Fibroblast of upper back skin (primary cell): Measurements from ENCODE around the gene EPB41L1.

ENCODE experiments used
- DNase-seq: peaks from one replicate; pipeline ENCODE4 v3.0.0-alpha.2; 2013

The EPB41L1 gene

GRCh38 chr20:36199345-36200257, 45.1 kb downstream of the EPB41L1 start:
- DNase-seq, result peak; percentile 72

DNA sequence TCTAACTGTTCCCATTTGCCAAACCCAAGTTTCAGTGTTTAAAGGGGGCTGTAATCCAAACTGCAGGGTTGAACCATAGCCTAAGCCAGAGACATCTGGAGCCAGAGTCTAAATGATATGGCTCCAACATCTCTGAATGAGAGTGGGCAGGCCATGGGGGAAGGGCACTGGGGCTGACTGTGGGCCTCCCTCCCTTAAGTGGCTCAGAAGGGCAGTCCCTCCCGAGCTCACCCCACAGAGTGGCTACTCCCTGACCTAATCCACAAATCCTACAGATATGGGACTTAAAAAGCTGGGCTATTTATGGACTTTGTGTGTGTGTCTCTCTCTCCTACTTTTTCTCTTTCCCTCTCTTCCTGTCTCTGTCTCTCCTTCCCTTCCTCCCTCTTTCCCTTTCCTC, 45.9 kb downstream of the EPB41L1 start:
- DNase-seq, result no peak

GRCh38 chr20:36201198-36201597, 46.7 kb downstream of the EPB41L1 start:
- DNase-seq, result no peak

GRCh38 chr20:36202891-36203338, 48.4 kb downstream of the EPB41L1 start:
- DNase-seq, result peak; percentile 44

- no peak for DNase-seq
Observed at GRCh38 chr20:36203861-36204260, 49.3 kb downstream of the EPB41L1 start.

GRCh38 chr20:36205026-36205425, 50.5 kb downstream of the EPB41L1 start:
- DNase-seq, result no peak

DNA sequence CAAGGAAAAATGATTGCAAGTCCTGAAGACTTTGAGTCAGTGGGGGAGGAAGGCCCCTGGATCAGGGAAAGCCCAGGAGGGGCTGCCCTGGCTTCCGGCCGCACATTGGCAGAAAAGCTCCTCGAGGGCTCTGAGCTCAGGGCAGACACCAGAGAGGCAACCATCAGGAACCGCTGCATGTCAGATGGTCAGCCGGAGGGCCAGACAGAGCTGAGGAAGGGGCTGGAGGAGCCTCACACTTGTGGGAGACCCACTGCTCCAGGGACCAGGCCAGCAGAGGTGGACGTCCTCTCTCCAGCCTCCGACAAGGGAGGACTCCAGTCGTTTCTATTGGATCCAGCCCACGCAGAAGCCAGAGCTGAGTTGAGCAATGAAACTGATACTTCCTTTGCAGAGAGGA, 51.5 kb downstream of the EPB41L1 start:
- DNase-seq, result no peak

- DNase-seq, result no peak
Observed at GRCh38 chr20:36206641-36207040, 52.1 kb downstream of the EPB41L1 start.

- no peak for DNase-seq
Observed at GRCh38 chr20:36207602-36208001, 53.1 kb downstream of the EPB41L1 start.

DNA sequence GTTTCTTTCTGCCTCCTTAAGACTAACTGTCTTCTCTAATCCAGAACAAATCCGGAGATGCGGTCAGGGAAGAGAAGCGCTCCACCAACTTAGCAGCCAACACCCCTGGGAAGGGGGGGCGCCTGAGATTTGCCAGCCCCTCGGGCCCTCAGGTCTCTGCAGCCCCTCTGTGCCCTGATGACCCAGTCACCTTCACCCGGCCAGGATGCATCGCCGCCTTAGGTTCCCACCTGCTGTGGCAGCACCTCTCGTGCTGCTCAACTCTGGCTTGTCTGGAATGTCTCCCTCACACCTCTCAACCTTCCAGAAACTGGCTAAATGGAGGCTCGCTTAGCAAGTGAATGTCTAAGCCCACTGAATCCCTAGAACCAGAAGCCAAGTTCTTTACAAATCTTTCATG, 53.7 kb downstream of the EPB41L1 start:
- no peak for DNase-seq

GRCh38 chr20:36210436-36211021, 56.0 kb downstream of the EPB41L1 start:
- no peak for DNase-seq

GRCh38 chr20:36213362-36213761, 58.8 kb downstream of the EPB41L1 start:
- no peak for DNase-seq

GRCh38 chr20:36214684-36215256, 60.2 kb downstream of the EPB41L1 start:
- peak; percentile 8 for DNase-seq

DNA sequence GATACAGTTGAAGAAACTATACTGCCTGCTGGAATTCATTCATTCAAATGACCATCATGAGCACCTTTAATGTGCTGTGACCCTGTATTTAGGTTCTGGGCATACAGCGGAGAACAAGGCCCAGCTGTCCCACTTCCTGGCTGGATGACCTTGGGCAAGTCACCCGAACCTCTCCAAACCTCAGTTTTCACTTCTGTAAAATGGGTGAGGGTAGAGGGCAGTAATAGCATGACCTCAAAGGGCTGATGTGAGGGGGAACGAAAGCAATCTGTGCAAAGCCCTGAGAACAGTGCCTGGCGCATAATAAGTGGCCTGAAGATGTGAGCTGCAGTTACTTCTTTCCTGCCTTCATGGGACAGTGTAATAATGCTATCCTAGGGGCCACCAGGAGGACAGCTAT, 61.2 kb downstream of the EPB41L1 start:
- DNase-seq, result no peak

GRCh38 chr20:36216314-36217025, 61.9 kb downstream of the EPB41L1 start:
- DNase-seq, result no peak

GRCh38 chr20:36217226-36217625, 62.7 kb downstream of the EPB41L1 start:
- DNase-seq, result no peak

DNA sequence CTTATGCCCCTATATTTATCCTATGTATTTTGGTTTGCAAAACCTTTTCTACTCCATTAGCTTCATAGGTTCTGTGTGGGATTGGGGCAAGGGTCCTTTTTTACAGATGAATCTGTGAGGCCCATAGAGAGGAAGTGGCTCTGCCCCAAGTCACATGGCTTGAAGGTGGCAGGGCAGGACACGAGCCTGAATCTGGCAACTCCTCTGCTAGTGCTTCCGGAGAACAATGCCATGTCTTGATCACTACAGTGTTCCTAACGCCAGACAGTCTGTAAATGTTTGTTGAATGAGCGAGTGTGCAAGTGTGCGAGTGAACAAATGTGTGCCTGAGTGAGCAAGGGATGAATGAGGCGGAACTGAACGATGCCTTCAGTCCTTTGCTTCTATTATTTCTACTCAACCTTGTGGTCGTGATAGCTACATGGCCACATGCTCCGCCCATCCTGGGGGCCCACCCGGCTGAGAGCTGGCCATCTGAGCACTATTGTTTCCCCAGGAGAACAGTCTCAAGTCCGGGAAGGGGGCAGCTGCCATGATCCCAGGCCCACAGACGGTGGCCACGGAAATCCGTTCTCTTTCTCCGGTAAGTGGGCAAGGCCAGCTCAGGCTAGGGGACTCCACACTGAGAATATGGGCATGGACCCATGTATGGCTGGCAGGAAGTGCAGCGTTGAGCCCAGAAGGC, 64.0 kb downstream of the EPB41L1 start:
- no peak for DNase-seq

- DNase-seq, result no peak
Observed at GRCh38 chr20:36219671-36220220, 65.2 kb downstream of the EPB41L1 start.

DNA sequence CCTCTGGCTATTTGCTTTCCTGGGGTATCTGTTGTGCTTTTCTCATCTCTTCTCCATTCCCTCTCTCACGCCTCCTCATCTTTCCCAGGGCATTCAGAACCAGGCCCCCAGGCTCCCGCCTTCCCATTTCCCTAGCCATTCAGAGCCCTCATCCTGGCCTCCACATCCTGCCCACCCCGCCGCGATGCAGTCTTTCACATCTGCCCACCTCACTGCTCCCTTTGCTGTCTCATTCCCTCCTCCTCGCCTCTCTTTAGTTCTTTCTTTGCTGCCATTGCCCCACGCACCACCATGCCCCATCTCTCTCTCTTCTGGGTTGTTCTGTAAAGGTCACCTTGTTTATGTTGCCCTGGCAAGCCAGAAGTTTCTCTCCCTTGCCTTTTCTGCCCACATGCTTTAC, 71.1 kb downstream of the EPB41L1 start:
- no peak for DNase-seq

- DNase-seq, result no peak
Observed at GRCh38 chr20:36228770-36229169, 74.2 kb downstream of the EPB41L1 start.

- DNase-seq, result no peak
Observed at GRCh38 chr20:36230019-36230418, 75.5 kb downstream of the EPB41L1 start.

GRCh38 chr20:36231331-36231730, 76.8 kb downstream of the EPB41L1 start:
- DNase-seq, result no peak
